ENCODE data around the gene SHB. TPM values are rescaled to one million over a fixed set of nuclear protein-coding genes. Genes with fewer than 3 reads are reported as not detected.

The SHB gene
- total RNA-seq, 2 experiments from 2014 or later: 2.8 to 3.2 TPM

- intact Hi-C loops (cut with micrococcal nuclease): loop anchor here (10.0 kb wide), 1 partner anchor 115 kb away; no protein-coding TSS in a partner anchor
- DNase-seq (peak; percentile 16), ATAC-seq (peak; percentile 71)
Measured at GRCh38 chr9:38029915-38030638, 39.0 kb downstream of the SHB start.

DNA sequence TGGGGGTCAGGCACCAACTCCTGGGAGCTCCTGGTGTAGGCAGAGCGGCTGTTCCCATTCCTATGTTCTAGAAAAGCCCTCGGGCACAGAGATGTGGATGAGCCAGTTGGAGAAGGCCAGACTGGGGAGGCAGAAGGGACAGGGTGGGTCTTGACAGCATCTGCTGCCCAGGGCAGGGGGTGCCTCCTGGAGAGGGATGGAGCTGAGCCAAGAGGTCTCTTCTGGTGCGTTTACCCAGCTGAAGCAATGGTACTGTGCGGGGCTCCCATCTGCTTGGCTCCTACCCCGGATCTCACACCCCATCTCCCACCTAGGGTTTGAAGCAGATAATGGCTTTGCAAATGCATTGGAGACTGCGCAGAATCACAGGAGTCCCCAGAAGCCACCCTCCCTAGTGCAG is 41.3 kb downstream of the SHB start:
- H3K4me3 Mint-ChIP-seq: no peak overlapping the region
- H3K27ac Mint-ChIP-seq: no peak overlapping the region
- intact Hi-C loops (cut with micrococcal nuclease): loop anchor here (10.0 kb wide), 1 partner anchor 113 kb away; no protein-coding TSS in a partner anchor
- ATAC-seq (no peak), DNase-seq (no peak)
- CTCF ChIA-PET: interaction anchor here (2.3 kb wide), 1 partner anchor 60 kb away, joined by 4 read pairs; no protein-coding TSS in a partner anchor
- peaks cover 8% of the 10 kb centered on the region for H3K4me1 Mint-ChIP-seq (ENCODE audit: low read depth)
- no peaks in the 10 kb centered on the region for H3K9me3 Mint-ChIP-seq
- no peaks in the 10 kb centered on the region for H3K27me3 Mint-ChIP-seq
- no peaks in the 10 kb centered on the region for H3K36me3 Mint-ChIP-seq (ENCODE audit: low read depth)
- TF ChIP-seq, protein P1, sequence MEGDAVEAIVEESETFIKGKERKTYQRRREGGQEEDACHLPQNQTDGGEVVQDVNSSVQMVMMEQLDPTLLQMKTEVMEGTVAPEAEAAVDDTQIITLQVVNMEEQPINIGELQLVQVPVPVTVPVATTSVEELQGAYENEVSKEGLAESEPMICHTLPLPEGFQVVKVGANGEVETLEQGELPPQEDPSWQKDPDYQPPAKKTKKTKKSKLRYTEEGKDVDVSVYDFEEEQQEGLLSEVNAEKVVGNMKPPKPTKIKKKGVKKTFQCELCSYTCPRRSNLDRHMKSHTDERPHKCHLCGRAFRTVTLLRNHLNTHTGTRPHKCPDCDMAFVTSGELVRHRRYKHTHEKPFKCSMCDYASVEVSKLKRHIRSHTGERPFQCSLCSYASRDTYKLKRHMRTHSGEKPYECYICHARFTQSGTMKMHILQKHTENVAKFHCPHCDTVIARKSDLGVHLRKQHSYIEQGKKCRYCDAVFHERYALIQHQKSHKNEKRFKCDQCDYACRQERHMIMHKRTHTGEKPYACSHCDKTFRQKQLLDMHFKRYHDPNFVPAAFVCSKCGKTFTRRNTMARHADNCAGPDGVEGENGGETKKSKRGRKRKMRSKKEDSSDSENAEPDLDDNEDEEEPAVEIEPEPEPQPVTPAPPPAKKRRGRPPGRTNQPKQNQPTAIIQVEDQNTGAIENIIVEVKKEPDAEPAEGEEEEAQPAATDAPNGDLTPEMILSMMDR (IDR thresholded peaks at IDR 0.05): no peak
- POLR2A ChIA-PET: no interaction called here

More at GRCh38 chr9:38029915-38030638, 39.0 kb downstream of the SHB start:
- TF ChIP-seq, protein P1 (IDR thresholded peaks at IDR 0.05): no peak
- Mint-ChIP-seq H3K36me3 (ENCODE audit: low read depth) (no peaks in the 10 kb centered on the region), H3K9me3 (no peaks in the 10 kb centered on the region), H3K27me3 (no peaks in the 10 kb centered on the region), H3K4me3 (no peak overlapping the region), H3K27ac (no peak overlapping the region), H3K4me1 (ENCODE audit: low read depth) (peaks cover 8% of the 10 kb centered on the region)
- ChIA-PET CTCF (interaction anchor here (0.9 to 3.1 kb wide), 5 partner anchors 15 to 143 kb away, joined by 3 to 8 read pairs (median 3); no protein-coding TSS in a partner anchor), POLR2A (no interaction called here)

DNA sequence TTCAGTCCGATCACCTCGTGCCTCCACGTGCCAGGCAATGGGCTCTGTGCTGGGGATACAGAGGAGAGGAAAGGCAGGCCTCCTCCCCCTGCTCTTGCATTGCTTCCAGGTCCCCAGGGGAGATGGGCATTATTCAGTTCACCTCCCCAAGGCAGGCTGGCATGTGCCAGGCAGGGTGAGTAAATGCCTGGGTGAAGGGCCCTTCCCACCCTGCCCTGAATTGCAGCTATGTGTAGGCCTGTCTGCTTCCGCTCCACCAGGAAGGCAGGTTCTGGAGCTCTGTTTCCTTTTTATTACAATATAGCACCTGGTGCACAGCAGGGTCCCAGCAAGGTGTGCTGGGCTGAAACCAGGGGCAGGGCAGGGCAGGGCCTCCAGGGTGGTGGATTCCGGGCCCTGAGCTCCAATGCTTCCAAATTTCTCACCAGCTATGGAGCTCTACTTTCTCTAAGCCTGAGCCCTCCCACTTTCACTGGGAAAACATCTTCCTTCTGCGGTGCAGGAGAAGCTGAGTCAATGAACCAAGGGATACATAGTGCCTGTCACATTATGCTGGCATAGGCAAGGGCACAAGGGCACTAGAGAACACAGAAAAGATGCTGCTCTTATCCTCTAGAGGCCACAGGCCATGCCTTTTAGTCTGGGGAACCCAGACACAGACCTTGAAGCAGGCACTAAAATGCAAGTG is 42.0 kb downstream of the SHB start:
- Mint-ChIP-seq H3K4me3 (no peak overlapping the region), H3K9me3 (no peaks in the 10 kb centered on the region), H3K27me3 (no peaks in the 10 kb centered on the region), H3K36me3 (ENCODE audit: low read depth) (no peaks in the 10 kb centered on the region), H3K27ac (no peak overlapping the region), H3K4me1 (ENCODE audit: low read depth) (peaks cover 8% of the 10 kb centered on the region)
- ChIA-PET CTCF (interaction anchor here (2.3 kb wide), 1 partner anchor 61 kb away, joined by 4 read pairs; no protein-coding TSS in a partner anchor), POLR2A (no interaction called here)
- TF ChIP-seq, protein P1 (IDR thresholded peaks at IDR 0.05): no peak
- DNase-seq: no peak
- no peak for ATAC-seq
- intact Hi-C loops (cut with micrococcal nuclease): loop anchor here (10.0 kb wide), 1 partner anchor 112 kb away; no protein-coding TSS in a partner anchor

GRCh38 chr9:38026021-38026809 is 42.8 kb downstream of the SHB start:
- H3K4me1 Mint-ChIP-seq (ENCODE audit: low read depth): peaks cover 8% of the 10 kb centered on the region
- H3K27ac Mint-ChIP-seq: no peak overlapping the region
- TF ChIP-seq, protein P1 (IDR thresholded peaks at IDR 0.05): no peak
- DNase-seq (no peak), ATAC-seq (no peak)
- no peaks in the 10 kb centered on the region for H3K9me3 Mint-ChIP-seq
- no peaks in the 10 kb centered on the region for H3K36me3 Mint-ChIP-seq (ENCODE audit: low read depth)
- ChIA-PET POLR2A (no interaction called here), CTCF (no interaction called here)
- no peak overlapping the region for H3K4me3 Mint-ChIP-seq
- H3K27me3 Mint-ChIP-seq: no peaks in the 10 kb centered on the region
- intact Hi-C loops (cut with micrococcal nuclease): loop anchor here (10.0 kb wide), 1 partner anchor 111 kb away; no protein-coding TSS in a partner anchor
